ENCODE measurements around the gene KYNU.

The KYNU gene

DNA sequence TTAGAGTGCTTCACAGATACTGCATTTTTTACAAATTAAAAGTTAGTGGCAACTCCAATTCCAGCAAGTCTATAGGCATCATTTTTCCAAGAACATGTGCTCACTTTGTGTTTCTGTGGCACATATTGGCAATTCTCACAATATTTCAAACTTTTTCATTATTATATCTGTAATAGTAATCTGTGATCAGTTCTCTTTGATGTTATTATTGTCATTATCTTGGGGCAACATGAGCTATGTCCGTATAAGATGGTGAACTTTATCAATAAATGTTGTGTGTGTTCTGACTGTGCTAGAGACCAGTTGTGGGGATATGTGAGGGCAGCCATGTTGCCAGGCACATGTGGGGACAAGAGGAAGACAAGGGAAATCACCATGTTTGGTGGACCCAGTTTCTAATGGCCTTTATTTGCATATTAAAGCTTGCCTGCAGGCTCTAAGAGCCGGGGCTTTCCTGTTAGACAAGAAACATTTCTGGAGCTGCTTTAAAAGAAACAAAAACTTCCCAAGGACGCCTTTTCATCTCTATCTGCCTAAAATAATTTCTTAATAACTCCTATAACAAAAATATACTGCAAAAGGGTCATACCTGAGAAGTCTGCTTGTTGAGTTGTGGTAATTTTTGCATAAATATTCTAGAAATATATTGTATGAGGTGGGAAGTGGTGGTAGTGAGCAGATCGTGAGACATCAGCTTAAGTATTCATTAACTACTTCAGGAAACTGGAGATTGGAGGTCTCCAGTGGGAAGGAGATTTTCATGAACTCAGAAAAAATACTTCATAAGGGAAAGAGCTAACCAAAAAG lies 37.2 kb downstream of the KYNU start:
- Mint-ChIP-seq H3K27me3 (no peaks in the 10 kb centered on the region), H3K27ac (no peak overlapping the region), H3K4me3 (no peak overlapping the region), H3K36me3 (ENCODE audit: low read depth) (peaks cover 55% of the 10 kb centered on the region), H3K9me3 (no peaks in the 10 kb centered on the region), H3K4me1 (ENCODE audit: low read depth) (peaks cover 59% of the 10 kb centered on the region)
- intact Hi-C loops (cut with micrococcal nuclease): no loop called here

DNA sequence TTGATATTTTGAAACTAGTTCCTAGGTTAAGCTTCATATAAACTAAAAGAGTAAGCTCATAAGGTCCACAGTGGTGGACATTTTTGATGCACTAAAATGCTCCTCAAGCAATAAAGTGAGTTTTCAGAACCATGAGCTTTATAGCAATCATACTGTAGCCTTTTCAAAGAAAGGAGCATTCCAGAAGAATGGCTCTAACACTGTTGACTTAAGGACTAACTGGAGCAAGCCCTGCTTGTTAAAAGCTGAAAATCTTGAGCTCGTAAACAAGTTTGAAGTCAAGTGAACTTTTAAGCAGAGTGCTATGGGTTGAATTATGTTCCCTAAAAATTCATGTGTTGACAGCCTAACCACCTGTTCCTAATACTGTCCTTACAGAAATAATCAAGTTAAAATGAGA lies 38.0 kb downstream of the KYNU start:
- Mint-ChIP-seq H3K4me3 (no peak overlapping the region), H3K4me1 (ENCODE audit: low read depth) (peaks cover 53% of the 10 kb centered on the region), H3K9me3 (no peaks in the 10 kb centered on the region), H3K27ac (no peak overlapping the region), H3K36me3 (ENCODE audit: low read depth) (peaks cover 59% of the 10 kb centered on the region), H3K27me3 (no peaks in the 10 kb centered on the region)
- intact Hi-C loops (cut with micrococcal nuclease): no loop called here

- H3K27me3 Mint-ChIP-seq: no peaks in the 10 kb centered on the region
- H3K36me3 Mint-ChIP-seq (ENCODE audit: low read depth): peaks cover 64% of the 10 kb centered on the region
- no peak overlapping the region for H3K4me3 Mint-ChIP-seq
- H3K9me3 Mint-ChIP-seq: no peaks in the 10 kb centered on the region
- no peak overlapping the region for H3K27ac Mint-ChIP-seq
- intact Hi-C loops (cut with micrococcal nuclease): no loop called here
- H3K4me1 Mint-ChIP-seq (ENCODE audit: low read depth): peaks cover 26% of the 10 kb centered on the region
Observed at GRCh38 chr2:142918624-142919023, 41.2 kb downstream of the KYNU start.

- peaks cover 69% of the 10 kb centered on the region for H3K36me3 Mint-ChIP-seq (ENCODE audit: low read depth)
- H3K4me3 Mint-ChIP-seq: no peak overlapping the region
- H3K4me1 Mint-ChIP-seq (ENCODE audit: low read depth): peaks cover 9% of the 10 kb centered on the region
- no peaks in the 10 kb centered on the region for H3K9me3 Mint-ChIP-seq
- intact Hi-C loops (cut with micrococcal nuclease): no loop called here
- H3K27ac Mint-ChIP-seq: no peak overlapping the region
- no peaks in the 10 kb centered on the region for H3K27me3 Mint-ChIP-seq
Observed at GRCh38 chr2:142920571-142920970, 43.1 kb downstream of the KYNU start.

DNA sequence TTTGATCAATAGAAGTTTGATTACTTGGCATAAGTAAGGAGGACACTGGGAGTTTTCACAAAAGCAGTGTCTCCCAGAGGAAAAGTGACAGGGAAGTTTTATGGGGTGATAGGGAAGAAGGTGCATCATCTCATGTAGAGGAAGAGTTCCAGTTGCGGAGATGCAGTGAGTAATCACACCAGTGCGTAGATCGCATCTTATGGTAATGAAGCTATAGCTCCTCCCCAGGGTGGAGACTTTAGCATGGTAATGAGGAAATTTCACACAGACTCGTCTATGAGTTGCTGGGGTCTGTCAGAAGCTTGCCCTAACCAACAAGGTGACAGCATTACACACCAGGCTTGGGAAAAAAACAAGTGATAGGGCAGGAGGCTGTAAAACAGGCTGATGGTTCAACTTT lies 49.0 kb downstream of the KYNU start:
- Mint-ChIP-seq H3K27ac (no peak overlapping the region), H3K4me1 (ENCODE audit: low read depth) (no peaks in the 10 kb centered on the region), H3K9me3 (no peaks in the 10 kb centered on the region), H3K36me3 (ENCODE audit: low read depth) (peaks cover 69% of the 10 kb centered on the region), H3K4me3 (no peak overlapping the region), H3K27me3 (no peaks in the 10 kb centered on the region)
- intact Hi-C loops (cut with micrococcal nuclease): no loop called here

- intact Hi-C loops (cut with micrococcal nuclease): no loop called here
- H3K27me3 Mint-ChIP-seq: no peaks in the 10 kb centered on the region
- peaks cover 4% of the 10 kb centered on the region for H3K4me1 Mint-ChIP-seq (ENCODE audit: low read depth)
- no peak overlapping the region for H3K4me3 Mint-ChIP-seq
- H3K36me3 Mint-ChIP-seq (ENCODE audit: low read depth): peaks cover 33% of the 10 kb centered on the region
- no peaks in the 10 kb centered on the region for H3K9me3 Mint-ChIP-seq
- H3K27ac Mint-ChIP-seq: no peak overlapping the region
Observed at GRCh38 chr2:142930835-142931398, 53.5 kb downstream of the KYNU start.

DNA sequence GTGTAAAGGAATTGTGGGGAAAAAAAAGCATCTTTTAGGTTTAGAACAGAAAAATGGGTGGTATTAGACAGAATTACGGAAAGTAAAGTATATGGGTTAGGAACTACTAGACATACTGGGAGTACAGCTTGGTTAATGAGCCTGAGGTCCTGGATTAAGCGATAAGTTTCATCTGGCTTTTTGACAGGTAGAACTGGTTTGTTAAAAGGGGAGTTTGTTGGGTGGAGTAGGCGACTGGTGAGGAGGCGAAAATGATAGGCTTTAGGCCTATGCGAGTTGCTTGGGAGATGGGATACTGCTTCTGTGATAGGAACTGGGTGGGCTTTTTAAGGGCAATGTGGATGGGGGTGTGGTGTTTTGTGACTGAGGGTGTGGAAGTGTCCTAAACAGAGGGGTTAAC lies 56.5 kb downstream of the KYNU start:
- Mint-ChIP-seq H3K4me3 (no peak overlapping the region), H3K4me1 (ENCODE audit: low read depth) (peaks cover 5% of the 10 kb centered on the region), H3K27ac (no peak overlapping the region), H3K27me3 (no peaks in the 10 kb centered on the region), H3K9me3 (no peaks in the 10 kb centered on the region), H3K36me3 (ENCODE audit: low read depth) (peaks cover 11% of the 10 kb centered on the region)
- intact Hi-C loops (cut with micrococcal nuclease): no loop called here

DNA sequence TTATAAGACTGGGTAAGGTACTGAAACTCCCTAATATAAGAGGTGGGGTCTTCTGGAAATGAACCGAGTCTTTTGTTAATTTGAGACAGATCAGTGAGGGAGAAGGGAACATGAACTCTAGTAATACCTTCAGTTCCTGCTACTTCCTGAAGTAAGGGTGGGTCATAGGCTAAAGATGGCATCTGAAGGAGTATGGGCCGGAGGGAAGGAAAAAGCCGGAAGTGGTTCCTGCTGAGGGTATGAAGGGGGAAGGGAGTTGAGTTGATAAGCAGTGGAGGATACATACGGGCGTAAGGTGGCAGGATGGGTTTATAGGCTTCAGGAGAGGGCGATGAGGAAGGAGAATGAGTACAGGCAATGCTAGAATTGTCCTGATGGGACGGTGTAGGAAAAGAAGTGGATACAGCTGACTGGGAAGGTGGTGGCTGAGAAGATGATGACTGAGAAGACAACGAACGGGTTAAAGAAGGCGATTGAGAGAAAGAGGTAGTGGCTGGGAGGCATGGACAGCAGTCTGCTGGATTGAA lies 58.2 kb downstream of the KYNU start:
- Mint-ChIP-seq H3K27me3 (no peaks in the 10 kb centered on the region), H3K9me3 (no peaks in the 10 kb centered on the region), H3K4me1 (ENCODE audit: low read depth) (peaks cover 5% of the 10 kb centered on the region), H3K36me3 (ENCODE audit: low read depth) (peaks cover 1% of the 10 kb centered on the region), H3K27ac (no peak overlapping the region), H3K4me3 (no peak overlapping the region)
- intact Hi-C loops (cut with micrococcal nuclease): no loop called here

DNA sequence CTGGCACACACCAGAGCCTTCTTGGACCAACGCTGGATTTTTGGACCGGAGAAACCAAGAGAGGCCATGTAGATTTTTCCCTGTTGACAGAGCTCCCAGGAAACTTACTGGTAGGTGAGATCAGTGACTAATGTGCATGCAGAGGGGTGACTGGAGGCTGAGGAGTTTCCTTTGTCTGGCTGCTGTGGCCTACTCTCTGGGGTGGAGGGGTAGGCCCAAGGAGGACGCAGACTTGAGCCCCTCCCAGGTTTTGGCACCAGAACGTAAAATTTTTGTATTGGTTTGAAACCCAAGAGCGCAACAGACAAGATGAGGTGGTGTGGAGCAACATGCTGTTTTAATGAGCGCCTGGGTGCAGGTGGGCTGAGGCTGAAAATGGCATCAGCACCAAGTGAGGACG lies 59.2 kb downstream of the KYNU start:
- Mint-ChIP-seq H3K9me3 (no peaks in the 10 kb centered on the region), H3K27me3 (no peaks in the 10 kb centered on the region), H3K4me1 (ENCODE audit: low read depth) (peaks cover 5% of the 10 kb centered on the region), H3K36me3 (ENCODE audit: low read depth) (peaks cover 7% of the 10 kb centered on the region), H3K4me3 (no peak overlapping the region), H3K27ac (no peak overlapping the region)
- intact Hi-C loops (cut with micrococcal nuclease): no loop called here

DNA sequence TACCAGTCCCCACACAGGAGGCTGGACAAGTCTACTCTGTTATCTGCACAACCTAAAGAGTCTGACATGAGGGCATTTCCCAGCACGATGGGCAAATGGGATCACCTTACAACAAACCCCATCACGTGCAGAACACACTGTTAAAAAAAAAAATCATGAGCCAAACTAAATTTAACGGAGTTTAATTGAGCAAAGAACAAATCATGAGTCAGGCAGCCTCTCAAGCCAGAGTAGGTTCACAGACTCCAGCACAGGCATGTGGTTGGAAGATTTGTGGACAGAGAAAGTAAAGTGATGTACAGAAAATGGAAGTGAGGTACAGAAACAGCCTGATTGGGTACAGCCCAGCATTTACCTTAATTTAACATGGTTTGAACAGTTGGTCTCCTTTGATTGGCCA lies 59.9 kb downstream of the KYNU start:
- intact Hi-C loops (cut with micrococcal nuclease): no loop called here
- no peak overlapping the region for H3K27ac Mint-ChIP-seq
- no peaks in the 10 kb centered on the region for H3K9me3 Mint-ChIP-seq
- H3K4me3 Mint-ChIP-seq: no peak overlapping the region
- peaks cover 9% of the 10 kb centered on the region for H3K36me3 Mint-ChIP-seq (ENCODE audit: low read depth)
- peaks cover 5% of the 10 kb centered on the region for H3K4me1 Mint-ChIP-seq (ENCODE audit: low read depth)
- no peaks in the 10 kb centered on the region for H3K27me3 Mint-ChIP-seq

- Mint-ChIP-seq H3K9me3 (no peaks in the 10 kb centered on the region), H3K27ac (no peak overlapping the region), H3K36me3 (ENCODE audit: low read depth) (peaks cover 18% of the 10 kb centered on the region), H3K4me1 (ENCODE audit: low read depth) (peaks cover 5% of the 10 kb centered on the region), H3K4me3 (no peak overlapping the region), H3K27me3 (no peaks in the 10 kb centered on the region)
- intact Hi-C loops (cut with micrococcal nuclease): no loop called here
Observed at GRCh38 chr2:142938240-142938639, 60.8 kb downstream of the KYNU start.

- Mint-ChIP-seq H3K4me3 (no peak overlapping the region), H3K36me3 (ENCODE audit: low read depth) (peaks cover 28% of the 10 kb centered on the region), H3K27me3 (no peaks in the 10 kb centered on the region), H3K9me3 (no peaks in the 10 kb centered on the region), H3K27ac (no peak overlapping the region), H3K4me1 (ENCODE audit: low read depth) (peaks cover 3% of the 10 kb centered on the region)
- intact Hi-C loops (cut with micrococcal nuclease): no loop called here
Observed at GRCh38 chr2:142940606-142941223, 63.3 kb downstream of the KYNU start.

- Mint-ChIP-seq H3K36me3 (ENCODE audit: low read depth) (peaks cover 47% of the 10 kb centered on the region), H3K4me3 (no peak overlapping the region), H3K4me1 (ENCODE audit: low read depth) (no peaks in the 10 kb centered on the region), H3K27ac (no peak overlapping the region), H3K9me3 (no peaks in the 10 kb centered on the region), H3K27me3 (no peaks in the 10 kb centered on the region)
- intact Hi-C loops (cut with micrococcal nuclease): no loop called here
Observed at GRCh38 chr2:142942690-142943089, 65.2 kb downstream of the KYNU start.

DNA sequence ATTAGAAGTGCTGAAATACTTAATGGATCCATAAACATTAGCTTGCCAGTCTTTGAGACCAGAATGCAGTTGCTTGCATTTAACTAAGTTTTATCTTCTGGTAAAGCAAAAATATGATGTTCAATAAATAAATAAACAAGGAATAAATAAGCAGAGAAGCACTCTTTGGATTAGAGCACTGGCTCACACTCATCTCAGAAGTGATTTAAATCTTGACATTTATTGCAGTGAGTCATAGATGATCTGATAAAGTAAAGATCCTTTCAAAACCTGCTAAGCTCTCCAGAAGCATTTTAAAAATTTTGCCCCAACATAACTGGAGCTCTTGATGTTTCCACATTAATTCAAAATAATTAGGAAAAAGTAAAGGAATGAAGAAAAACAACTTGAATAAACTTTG lies 66.8 kb downstream of the KYNU start:
- Mint-ChIP-seq H3K27me3 (no peaks in the 10 kb centered on the region), H3K36me3 (ENCODE audit: low read depth) (peaks cover 63% of the 10 kb centered on the region), H3K27ac (no peak overlapping the region), H3K9me3 (peaks cover 8% of the 10 kb centered on the region), H3K4me3 (no peak overlapping the region), H3K4me1 (ENCODE audit: low read depth) (peaks cover 10% of the 10 kb centered on the region)
- intact Hi-C loops (cut with micrococcal nuclease): no loop called here
